Measurements from ENCODE around the gene APCDD1. TPM values are rescaled to one million over a fixed set of nuclear protein-coding genes. Genes with fewer than 3 reads are reported as not detected.

The APCDD1 gene
- total RNA-seq, 2 donors from 2014 or later, result 5.6 to 10.7 TPM

DNA sequence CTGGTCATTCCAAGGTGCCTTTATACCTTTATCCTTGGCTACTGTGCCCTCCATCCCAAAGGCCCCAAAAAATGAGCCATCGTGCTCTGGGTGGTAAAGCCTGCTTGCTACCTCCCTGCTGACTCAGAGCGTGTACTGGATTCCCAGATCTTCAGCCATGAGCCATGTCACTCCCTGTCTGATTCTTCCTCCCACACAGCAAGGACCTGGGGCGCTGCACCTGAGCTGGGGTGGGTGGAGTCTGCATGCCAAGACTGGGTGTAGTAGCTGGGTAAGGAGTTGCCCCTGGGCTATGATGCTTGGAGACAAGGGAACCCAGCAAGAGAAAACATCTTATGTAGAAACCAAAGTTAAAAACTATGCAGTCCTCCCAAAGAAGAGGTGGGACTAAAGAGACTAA is 37.2 kb upstream of the APCDD1 start:
- intact Hi-C loops (cut with DNase I), result no loop called here
- DNase-seq, result no peak
- Histone ChIP-seq H3K9me3 (no peaks in the 10 kb centered on the region), H3K36me3 (no peaks in the 10 kb centered on the region), H3K4me3 (no peak overlapping the region), H3K27ac (no peak overlapping the region), H3K4me1 (no peaks in the 10 kb centered on the region), H3K27me3 (no peaks in the 10 kb centered on the region), H3K9ac (ENCODE audit: low read depth in 2 of 2, low read length in 2 of 2) (no peak overlapping the region)
- TF ChIP-seq, protein P1, sequence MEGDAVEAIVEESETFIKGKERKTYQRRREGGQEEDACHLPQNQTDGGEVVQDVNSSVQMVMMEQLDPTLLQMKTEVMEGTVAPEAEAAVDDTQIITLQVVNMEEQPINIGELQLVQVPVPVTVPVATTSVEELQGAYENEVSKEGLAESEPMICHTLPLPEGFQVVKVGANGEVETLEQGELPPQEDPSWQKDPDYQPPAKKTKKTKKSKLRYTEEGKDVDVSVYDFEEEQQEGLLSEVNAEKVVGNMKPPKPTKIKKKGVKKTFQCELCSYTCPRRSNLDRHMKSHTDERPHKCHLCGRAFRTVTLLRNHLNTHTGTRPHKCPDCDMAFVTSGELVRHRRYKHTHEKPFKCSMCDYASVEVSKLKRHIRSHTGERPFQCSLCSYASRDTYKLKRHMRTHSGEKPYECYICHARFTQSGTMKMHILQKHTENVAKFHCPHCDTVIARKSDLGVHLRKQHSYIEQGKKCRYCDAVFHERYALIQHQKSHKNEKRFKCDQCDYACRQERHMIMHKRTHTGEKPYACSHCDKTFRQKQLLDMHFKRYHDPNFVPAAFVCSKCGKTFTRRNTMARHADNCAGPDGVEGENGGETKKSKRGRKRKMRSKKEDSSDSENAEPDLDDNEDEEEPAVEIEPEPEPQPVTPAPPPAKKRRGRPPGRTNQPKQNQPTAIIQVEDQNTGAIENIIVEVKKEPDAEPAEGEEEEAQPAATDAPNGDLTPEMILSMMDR (IDR thresholded peaks at IDR 0.05), result no peak

DNA sequence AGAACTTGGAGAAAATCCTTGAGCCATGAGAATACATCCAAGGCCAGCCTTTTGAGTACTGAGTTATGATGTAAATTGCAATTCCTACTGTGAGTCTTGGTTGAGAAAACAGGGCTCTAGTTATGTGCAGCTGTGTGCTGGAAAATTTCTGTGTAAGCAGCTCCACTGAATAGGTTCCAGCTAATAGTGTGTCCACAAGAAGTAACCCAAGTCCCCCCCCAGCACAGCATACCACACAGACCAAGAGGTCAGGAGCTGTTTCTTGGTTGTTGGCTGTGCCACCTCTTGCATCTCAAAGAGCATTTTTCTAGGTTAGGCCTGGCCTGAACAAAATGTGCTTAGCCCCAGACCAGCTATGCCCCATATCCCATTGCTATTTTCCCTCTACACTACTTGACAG is 36.8 kb upstream of the APCDD1 start:
- intact Hi-C loops (cut with DNase I), result no loop called here
- Histone ChIP-seq H3K36me3 (no peaks in the 10 kb centered on the region), H3K4me1 (no peaks in the 10 kb centered on the region), H3K27ac (no peak overlapping the region), H3K9me3 (no peaks in the 10 kb centered on the region), H3K9ac (ENCODE audit: low read depth in 2 of 2, low read length in 2 of 2) (no peak overlapping the region), H3K27me3 (no peaks in the 10 kb centered on the region), H3K4me3 (no peak overlapping the region)
- DNase-seq, result no peak
- TF ChIP-seq, protein P1 (IDR thresholded peaks at IDR 0.05), result no peak

DNA sequence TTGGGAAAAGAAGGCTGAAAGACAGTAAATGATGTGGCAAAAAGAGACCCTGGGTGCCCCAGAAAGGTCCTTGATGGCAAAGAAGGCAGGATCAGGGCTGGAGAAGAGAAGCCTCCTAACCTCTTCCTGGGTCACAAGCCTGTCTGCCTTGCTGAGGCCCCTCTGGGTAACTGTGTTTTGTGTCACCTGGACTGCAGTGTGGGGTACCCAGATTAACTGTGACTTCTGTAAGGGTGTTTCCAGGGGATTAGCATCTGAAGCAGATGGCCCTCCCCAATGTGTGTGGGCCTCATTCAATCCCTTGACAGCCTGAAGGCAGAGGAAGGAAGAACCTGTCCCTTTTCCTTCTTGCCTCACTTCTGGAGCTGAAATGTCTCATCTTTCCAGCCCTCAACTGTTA is 35.6 kb upstream of the APCDD1 start:
- TF ChIP-seq, protein P1 (IDR thresholded peaks at IDR 0.05), result no peak
- Histone ChIP-seq H3K4me1 (no peaks in the 10 kb centered on the region), H3K9ac (ENCODE audit: low read depth in 2 of 2, low read length in 2 of 2) (no peak overlapping the region), H3K27me3 (no peaks in the 10 kb centered on the region), H3K4me3 (no peak overlapping the region), H3K27ac (no peak overlapping the region), H3K9me3 (no peaks in the 10 kb centered on the region), H3K36me3 (no peaks in the 10 kb centered on the region)
- DNase-seq, result no peak
- intact Hi-C loops (cut with DNase I), result no loop called here

DNA sequence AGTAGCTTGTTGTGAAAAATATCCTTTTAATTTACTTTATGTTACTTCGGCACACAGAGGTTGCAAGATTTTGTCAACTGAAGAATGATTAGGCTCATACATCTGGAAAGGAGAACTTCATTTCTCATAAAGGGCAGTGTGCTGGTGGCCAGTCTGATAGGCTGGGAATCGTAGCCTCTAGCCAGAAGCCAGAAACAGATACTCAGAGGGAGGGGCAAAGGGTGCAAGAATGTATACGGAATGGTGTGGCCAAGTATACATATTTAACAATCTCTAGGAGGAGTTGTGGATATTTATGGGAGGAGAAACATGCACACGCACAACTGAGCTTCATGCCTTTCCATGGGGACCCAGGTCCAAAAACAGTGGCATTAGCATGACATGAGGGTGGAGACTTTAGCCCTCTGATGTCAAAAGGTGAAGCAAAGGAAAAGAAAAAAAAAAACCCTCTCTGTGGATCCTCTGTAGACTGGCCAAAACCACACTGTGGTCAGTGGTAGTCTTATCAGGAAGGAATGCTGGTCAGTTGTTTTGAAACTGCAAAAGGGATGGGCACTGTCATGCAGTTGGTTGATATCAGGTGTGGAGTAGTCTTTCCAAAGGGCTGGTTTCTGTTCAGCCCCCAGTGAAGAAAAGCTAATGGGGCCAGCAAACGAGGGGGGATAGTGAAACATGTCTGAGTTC is 34.9 kb upstream of the APCDD1 start:
- TF ChIP-seq, protein P1 (IDR thresholded peaks at IDR 0.05), result no peak
- Histone ChIP-seq H3K9ac (ENCODE audit: low read depth in 2 of 2, low read length in 2 of 2) (no peak overlapping the region), H3K4me3 (no peak overlapping the region), H3K4me1 (no peaks in the 10 kb centered on the region), H3K27me3 (no peaks in the 10 kb centered on the region), H3K27ac (no peak overlapping the region), H3K36me3 (no peaks in the 10 kb centered on the region), H3K9me3 (no peaks in the 10 kb centered on the region)
- DNase-seq, result no peak
- intact Hi-C loops (cut with DNase I), result no loop called here

DNA sequence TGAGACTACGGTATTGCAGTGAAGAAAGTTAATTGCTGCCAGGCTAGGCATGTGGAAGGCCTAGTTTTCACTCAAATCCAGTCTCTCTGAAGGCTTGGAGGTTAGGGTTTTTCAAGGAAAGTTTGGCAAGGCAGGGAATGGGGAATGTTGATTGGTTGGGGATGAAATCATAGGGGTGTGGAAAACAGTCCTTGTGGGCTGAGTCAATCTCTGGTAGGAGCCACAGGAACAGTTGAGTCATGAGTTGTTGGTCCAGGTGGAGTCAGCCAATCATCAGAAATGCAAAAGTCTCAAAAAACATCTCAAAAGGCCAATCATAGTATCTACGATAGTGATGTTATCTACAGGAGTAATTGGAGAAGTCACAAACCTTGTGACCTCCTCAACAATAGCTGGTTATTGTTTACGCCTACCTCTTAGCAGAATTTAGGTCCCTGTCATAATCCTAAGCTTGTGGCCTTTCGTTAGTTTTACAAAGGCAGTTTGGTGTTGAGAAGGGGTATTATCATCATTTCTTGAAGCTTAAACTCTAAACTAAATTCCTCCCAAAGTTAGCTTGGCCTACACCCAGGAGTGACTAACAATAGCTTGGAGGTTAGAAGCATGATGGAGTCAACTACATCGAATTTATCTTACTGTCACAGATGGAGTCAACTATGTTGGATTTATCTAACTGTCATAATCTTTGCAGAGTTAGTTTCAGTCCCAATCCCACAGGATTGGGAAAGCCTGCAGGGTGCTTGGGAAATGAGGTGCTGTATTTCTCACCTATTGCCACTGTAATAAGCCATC is 33.7 kb upstream of the APCDD1 start:
- intact Hi-C loops (cut with DNase I), result no loop called here
- no peak for DNase-seq
- no peak overlapping the region for H3K27ac ChIP-seq
- H3K4me3 ChIP-seq, result no peak overlapping the region
- TF ChIP-seq, protein P1 (IDR thresholded peaks at IDR 0.05), result no peak
- no peaks in the 10 kb centered on the region for H3K27me3 ChIP-seq
- no peaks in the 10 kb centered on the region for H3K4me1 ChIP-seq
- no peak overlapping the region for H3K9ac ChIP-seq (ENCODE audit: low read depth in 2 of 2, low read length in 2 of 2)
- no peaks in the 10 kb centered on the region for H3K9me3 ChIP-seq
- H3K36me3 ChIP-seq, result no peaks in the 10 kb centered on the region

Measured in colonic mucosa (tissue), 4 donors.